Hepatocyte (in vitro differentiated cells): ENCODE results near the gene VWA8.

Experiments used
- EZH2 ChIP-seq: fragments of 200-600 bp; sonication (generic); IDR thresholded peaks from 2 replicates; pipeline ENCODE4 v1.6.1; 2016; ENCODE audit warnings: antibody characterized with exemption, mild to moderate bottlenecking, borderline replicate concordance
- TF ChIP-seq, protein P1 (sequence below): fragments of 200-600 bp; sonication (generic); IDR thresholded peaks from 2 replicates; pipeline ENCODE4 v1.5.1; 2016; ENCODE audit warnings: antibody characterized with exemption, mild to moderate bottlenecking; ENCODE audit not compliant: poor library complexity

DNA sequence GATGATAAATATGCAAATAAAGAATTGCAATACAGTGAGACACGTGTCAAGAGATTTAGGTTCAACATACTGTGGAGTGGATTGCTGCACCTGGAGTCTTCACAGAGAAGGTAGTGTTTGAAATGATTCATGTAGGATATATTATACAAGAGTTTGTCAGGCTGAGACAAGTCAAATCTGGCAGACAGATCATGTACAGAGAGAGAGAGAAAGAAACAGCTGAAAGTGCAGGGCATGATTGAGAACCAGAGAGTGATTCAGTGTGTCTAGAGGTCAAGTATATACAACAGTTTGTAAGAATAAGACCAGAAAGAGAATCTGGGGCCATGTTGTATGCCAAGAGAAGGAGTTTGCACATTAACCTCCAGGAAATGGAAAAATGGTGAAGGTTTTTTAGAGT is 2.1 kb upstream of the VWA8 start:
- TF ChIP-seq, protein P1, sequence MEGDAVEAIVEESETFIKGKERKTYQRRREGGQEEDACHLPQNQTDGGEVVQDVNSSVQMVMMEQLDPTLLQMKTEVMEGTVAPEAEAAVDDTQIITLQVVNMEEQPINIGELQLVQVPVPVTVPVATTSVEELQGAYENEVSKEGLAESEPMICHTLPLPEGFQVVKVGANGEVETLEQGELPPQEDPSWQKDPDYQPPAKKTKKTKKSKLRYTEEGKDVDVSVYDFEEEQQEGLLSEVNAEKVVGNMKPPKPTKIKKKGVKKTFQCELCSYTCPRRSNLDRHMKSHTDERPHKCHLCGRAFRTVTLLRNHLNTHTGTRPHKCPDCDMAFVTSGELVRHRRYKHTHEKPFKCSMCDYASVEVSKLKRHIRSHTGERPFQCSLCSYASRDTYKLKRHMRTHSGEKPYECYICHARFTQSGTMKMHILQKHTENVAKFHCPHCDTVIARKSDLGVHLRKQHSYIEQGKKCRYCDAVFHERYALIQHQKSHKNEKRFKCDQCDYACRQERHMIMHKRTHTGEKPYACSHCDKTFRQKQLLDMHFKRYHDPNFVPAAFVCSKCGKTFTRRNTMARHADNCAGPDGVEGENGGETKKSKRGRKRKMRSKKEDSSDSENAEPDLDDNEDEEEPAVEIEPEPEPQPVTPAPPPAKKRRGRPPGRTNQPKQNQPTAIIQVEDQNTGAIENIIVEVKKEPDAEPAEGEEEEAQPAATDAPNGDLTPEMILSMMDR = no peak
- no peak for TF ChIP-seq EZH2
